HCT116 (cell line): ENCODE measurements around the gene CEND1. TPM values are rescaled to one million over a fixed set of nuclear protein-coding genes. Genes with fewer than 3 reads are reported as not detected.

Experiments used
- ATAC-seq: fragments of 200-7000 bp; cut with Tn5 transposase; 2 replicates; pipeline ENCODE4 v1.9.1; 2020; ENCODE audit warnings: mild to moderate bottlenecking, moderate library complexity
- BruUV-seq: library from RNA; stranded (reverse); fragments of 400-500 nt; replicated peaks from 2 replicates; lab custom pipeline; 2021; lab: Mats Ljungman, UMichigan
- CTCF ChIA-PET: fragments of 300-600 bp; sonication (Branson Sonifier 250); formaldehyde crosslinking; loops from one replicate; lab custom pipeline; 2021; ENCODE audit warnings: antibody characterized with exemption; lab: Charles Lee
- POLR2A ChIA-PET: fragments of 300-600, 350-600 bp; sonication (Branson Sonifier 250); formaldehyde crosslinking; loops from one replicate; lab custom pipeline; 2021; ENCODE audit warnings: antibody characterized with exemption; lab: Charles Lee
- RAD21 ChIA-PET, 2 experiments: fragments of 300-600 bp; sonication (Branson Sonifier 250); formaldehyde crosslinking; loops; one replicate each; lab custom pipeline; 2023; ENCODE audit warnings: low total read pairs in 2 of 2; ENCODE audit not compliant: uncharacterized antibody in 2 of 2, unreplicated experiment in 2 of 2, low non-redundant PET in 1 of 2; lab: Charles Lee
- DNase-seq: peaks from one replicate; pipeline ENCODE4 v3.0.0-alpha.2; 2010; ENCODE audit warnings: low read depth, low spot score
- H2AFZ ChIP-seq: fragments of 200-600 bp; shearing (Covaris generic), sonication (generic); 2 replicates; pipeline ENCODE4 v1.6.1; 2017; ENCODE audit warnings: low read depth, mixed run types, mixed read lengths, antibody characterized with exemption, low read length; ENCODE audit not compliant: poor library complexity, severe bottlenecking
- H3K27ac ChIP-seq: 2 replicates; pipeline ENCODE4 v1.5.1; 2012; ENCODE audit warnings: low read depth, low read length
- H3K27me3 ChIP-seq: fragments of 200-600 bp; sonication (generic); 2 replicates; pipeline ENCODE4 v1.6.1; 2016; ENCODE audit warnings: mixed run types, low read length, mixed read lengths; ENCODE audit not compliant: insufficient read depth
- H3K36me3 ChIP-seq, 2 experiments: fragments of 200-500 bp in 1 of 2; fragments of 200-600 bp in 1 of 2; sonication (Bioruptor generic) in 1 of 2; sonication (generic) in 1 of 2; 2 replicates each; pipeline versions ENCODE4 v1.5.1 to v1.6.1; 2014 to 2016; ENCODE audit warnings: low read length in 2 of 2, inconsistent platforms in 1 of 2, mixed read lengths in 1 of 2, mixed run types in 1 of 2; ENCODE audit not compliant: insufficient read depth in 2 of 2, control insufficient read depth in 1 of 2
- H3K4me1 ChIP-seq, 2 experiments: fragments of 200-600 bp in 1 of 2; sonication (generic) in 1 of 2; 2 replicates each; pipeline versions ENCODE4 v1.5.1 to v1.6.1; 2012 to 2017; ENCODE audit warnings: low read length in 2 of 2, inconsistent platforms in 1 of 2, mild to moderate bottlenecking in 1 of 2, mixed read lengths in 1 of 2, mixed run types in 1 of 2, moderate library complexity in 1 of 2; ENCODE audit not compliant: insufficient read depth in 2 of 2, control insufficient read depth in 1 of 2
- H3K4me2 ChIP-seq: fragments of 200-600 bp; sonication (generic); 2 replicates; pipeline ENCODE4 v1.6.1; 2017; ENCODE audit warnings: mixed run types, low read length, mixed read lengths
- H3K4me3 ChIP-seq, 2 experiments: fragments of 200-600 bp in 1 of 2; sonication (generic) in 1 of 2; replicated peaks in 1 of 2; 2 replicates each; pipeline ENCODE4 v1.5.1; 2011 to 2016; ENCODE audit warnings: low read length in 2 of 2, control low read depth in 1 of 2, low read depth in 1 of 2, mild to moderate bottlenecking in 1 of 2, mixed read lengths in 1 of 2, mixed run types in 1 of 2
- H3K79me2 ChIP-seq: fragments of 200-600 bp; sonication (generic); 2 replicates; pipeline ENCODE4 v1.6.1; 2017; ENCODE audit warnings: mild to moderate bottlenecking, mixed run types, low read length, moderate library complexity, mixed read lengths; ENCODE audit not compliant: insufficient read depth
- H3K9ac ChIP-seq: fragments of 200-600 bp; sonication (generic); 2 replicates; pipeline ENCODE4 v1.6.1; 2016; ENCODE audit warnings: low read length, mixed read lengths
- H3K9me2 ChIP-seq: fragments of 200-600 bp; sonication (generic), shearing (Covaris generic); 2 replicates; pipeline ENCODE4 v1.6.1; 2017; ENCODE audit warnings: mixed run types, mild to moderate bottlenecking, moderate library complexity; ENCODE audit not compliant: insufficient read depth
- H3K9me3 ChIP-seq, 2 experiments: fragments of 200-500 bp in 1 of 2; fragments of 200-600 bp in 1 of 2; sonication (Bioruptor generic) in 1 of 2; sonication (generic) in 1 of 2; 2 replicates each; pipeline ENCODE4 v1.6.1; 2014 to 2017; ENCODE audit warnings: low read length in 2 of 2, mixed read lengths in 2 of 2, inconsistent platforms in 1 of 2, low read depth in 1 of 2, mild to moderate bottlenecking in 1 of 2, mixed run types in 1 of 2, moderate library complexity in 1 of 2; ENCODE audit not compliant: control insufficient read depth in 1 of 2, insufficient read depth in 1 of 2
- H4K20me1 ChIP-seq: fragments of 200-600 bp; sonication (generic), shearing (Covaris generic); 2 replicates; pipeline ENCODE4 v1.6.1; 2017; ENCODE audit warnings: mixed run types, mild to moderate bottlenecking, moderate library complexity; ENCODE audit not compliant: insufficient read depth
- CBX3 ChIP-seq: IDR thresholded peaks from 2 replicates; pipeline ENCODE4 v1.6.1; 2012; ENCODE audit warnings: low read depth
- EGR1 ChIP-seq: IDR thresholded peaks from 2 replicates; pipeline ENCODE4 v1.6.1; 2012; ENCODE audit warnings: low read depth
- ELF1 ChIP-seq: IDR thresholded peaks from 2 replicates; pipeline ENCODE4 v1.6.1; 2012; ENCODE audit warnings: low read depth, borderline replicate concordance
- EZH2 ChIP-seq: fragments of 200-600 bp; sonication (generic); IDR thresholded peaks from 2 replicates; pipeline ENCODE4 v1.6.1; 2017; ENCODE audit warnings: antibody characterized with exemption, mixed run types
- EZH2phosphoT487 ChIP-seq: fragments of 200-600 bp; IDR thresholded peaks from 2 replicates; pipeline ENCODE4 v1.6.1; 2018; ENCODE audit warnings: antibody characterized with exemption, borderline replicate concordance
- FOSL1 ChIP-seq: IDR thresholded peaks from 2 replicates; pipeline ENCODE4 v1.6.1; 2012; ENCODE audit warnings: low read depth
- JUND ChIP-seq: IDR thresholded peaks from 2 replicates; pipeline ENCODE4 v1.6.1; 2012
- POLR2AphosphoS5 ChIP-seq: IDR thresholded peaks from 2 replicates; pipeline ENCODE4 v1.6.1; 2011; ENCODE audit warnings: mild to moderate bottlenecking, low read depth, low read length, moderate library complexity
- RAD21 ChIP-seq: IDR thresholded peaks from 2 replicates; pipeline ENCODE4 v1.6.1; 2012; ENCODE audit warnings: low read depth, mild to moderate bottlenecking
- SIN3A ChIP-seq: IDR thresholded peaks from 2 replicates; pipeline ENCODE4 v1.6.1; 2012; ENCODE audit warnings: low read depth
- SRF ChIP-seq: IDR thresholded peaks from 2 replicates; pipeline ENCODE4 v1.6.1; 2012; ENCODE audit warnings: low read depth
- TCF7L2 ChIP-seq: IDR thresholded peaks from 2 replicates; pipeline ENCODE4 v1.7.0; 2011; ENCODE audit warnings: borderline replicate concordance, inconsistent platforms; ENCODE audit not compliant: insufficient read depth, insufficient read length; ENCODE audit errors: extremely low read depth
- YY1 ChIP-seq: IDR thresholded peaks from 2 replicates; pipeline ENCODE4 v1.6.1; 2011; ENCODE audit warnings: low read length, low read depth, moderate library complexity, mild to moderate bottlenecking; ENCODE audit not compliant: insufficient replicate concordance; ENCODE audit errors: extremely low read depth
- ZFX ChIP-seq: fragments of 450-650 bp; IDR thresholded peaks from 2 replicates; pipeline ENCODE4 v1.6.1; 2017
- ZNF274 ChIP-seq: fragments of 200-500 bp; sonication (Bioruptor generic); IDR thresholded peaks from 2 replicates; pipeline ENCODE4 v1.6.1; 2014; ENCODE audit warnings: mild to moderate bottlenecking, low read depth, low read length, inconsistent platforms
- intact Hi-C: fragments of 100-400 bp; cut with micrococcal nuclease; formaldehyde crosslinking; loops from 2 replicates; pipeline ENCODE4 v1.10.0; 2022
- total RNA-seq: library from RNA; stranded (reverse); gene quantifications from one replicate; pipeline ENCODE4 v1.2.1, GENCODE V29; 2021; ENCODE audit not compliant: unreplicated experiment
- TF ChIP-seq, protein P1 (sequence below): IDR thresholded peaks from 2 replicates; pipeline ENCODE4 v1.6.1; 2012; ENCODE audit warnings: low read depth
- TF ChIP-seq, protein P2 (sequence below): IDR thresholded peaks from 2 replicates; pipeline ENCODE4 v1.6.1; 2012
- TF ChIP-seq, protein P3 (sequence below): IDR thresholded peaks from 2 replicates; pipeline ENCODE4 v1.6.1; 2011; ENCODE audit warnings: mild to moderate bottlenecking, low read length, moderate library complexity; ENCODE audit not compliant: insufficient replicate concordance; ENCODE audit errors: extremely low read depth
- TF ChIP-seq, protein P4 (sequence below), 3 experiments: fragments of 200-600 bp in 1 of 3; sonication (generic) in 1 of 3; IDR thresholded peaks in 2 of 3; conservative IDR thresholded peaks in 1 of 3; 2 replicates each; pipeline ENCODE4 v1.5.1; 2012 to 2017; ENCODE audit warnings: low read depth in 2 of 3, low read length in 2 of 3, antibody characterized with exemption in 1 of 3, borderline replicate concordance in 1 of 3, control low read depth in 1 of 3, mild to moderate bottlenecking in 1 of 3, mixed read lengths in 1 of 3, mixed run types in 1 of 3, moderate library complexity in 1 of 3; ENCODE audit not compliant: insufficient read depth in 1 of 3

CEND1 gene
- total RNA-seq, 1 experiment from 2014 or later = 0.27 TPM

DNA sequence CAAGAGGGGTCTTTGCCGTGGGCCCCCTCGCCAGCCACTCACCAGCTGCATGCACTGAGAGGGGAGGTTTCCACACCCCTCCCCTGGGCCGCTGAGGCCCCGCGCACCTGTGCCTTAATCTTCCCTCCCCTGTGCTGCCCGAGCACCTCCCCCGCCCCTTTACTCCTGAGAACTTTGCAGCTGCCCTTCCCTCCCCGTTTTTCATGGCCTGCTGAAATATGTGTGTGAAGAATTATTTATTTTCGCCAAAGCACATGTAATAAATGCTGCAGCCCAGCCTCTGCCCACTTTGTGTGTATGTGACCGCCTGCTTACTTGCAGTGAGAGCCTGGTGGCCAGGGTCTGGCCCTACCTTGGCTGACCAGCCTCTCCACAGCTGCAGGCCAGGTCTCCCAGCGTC, 35.1 kb upstream of the CEND1 start:
- H3K4me2 ChIP-seq = no peak overlapping the region
- DNase-seq = no peak
- no TSS peak for BruUV-seq
- H3K4me3 ChIP-seq = no peak overlapping the region
- H3K79me2 ChIP-seq = peaks cover 22% of the 10 kb centered on the region
- no peaks in the 10 kb centered on the region for H3K9me2 ChIP-seq
- no peak for TF ChIP-seq POLR2AphosphoS5
- no peak for TF ChIP-seq EGR1
- no peak for TF ChIP-seq EZH2phosphoT487
- no peak for TF ChIP-seq FOSL1
- no peak for TF ChIP-seq CBX3
- TF ChIP-seq RAD21 = no peak
- TF ChIP-seq JUND = no peak
- TF ChIP-seq, protein P1, sequence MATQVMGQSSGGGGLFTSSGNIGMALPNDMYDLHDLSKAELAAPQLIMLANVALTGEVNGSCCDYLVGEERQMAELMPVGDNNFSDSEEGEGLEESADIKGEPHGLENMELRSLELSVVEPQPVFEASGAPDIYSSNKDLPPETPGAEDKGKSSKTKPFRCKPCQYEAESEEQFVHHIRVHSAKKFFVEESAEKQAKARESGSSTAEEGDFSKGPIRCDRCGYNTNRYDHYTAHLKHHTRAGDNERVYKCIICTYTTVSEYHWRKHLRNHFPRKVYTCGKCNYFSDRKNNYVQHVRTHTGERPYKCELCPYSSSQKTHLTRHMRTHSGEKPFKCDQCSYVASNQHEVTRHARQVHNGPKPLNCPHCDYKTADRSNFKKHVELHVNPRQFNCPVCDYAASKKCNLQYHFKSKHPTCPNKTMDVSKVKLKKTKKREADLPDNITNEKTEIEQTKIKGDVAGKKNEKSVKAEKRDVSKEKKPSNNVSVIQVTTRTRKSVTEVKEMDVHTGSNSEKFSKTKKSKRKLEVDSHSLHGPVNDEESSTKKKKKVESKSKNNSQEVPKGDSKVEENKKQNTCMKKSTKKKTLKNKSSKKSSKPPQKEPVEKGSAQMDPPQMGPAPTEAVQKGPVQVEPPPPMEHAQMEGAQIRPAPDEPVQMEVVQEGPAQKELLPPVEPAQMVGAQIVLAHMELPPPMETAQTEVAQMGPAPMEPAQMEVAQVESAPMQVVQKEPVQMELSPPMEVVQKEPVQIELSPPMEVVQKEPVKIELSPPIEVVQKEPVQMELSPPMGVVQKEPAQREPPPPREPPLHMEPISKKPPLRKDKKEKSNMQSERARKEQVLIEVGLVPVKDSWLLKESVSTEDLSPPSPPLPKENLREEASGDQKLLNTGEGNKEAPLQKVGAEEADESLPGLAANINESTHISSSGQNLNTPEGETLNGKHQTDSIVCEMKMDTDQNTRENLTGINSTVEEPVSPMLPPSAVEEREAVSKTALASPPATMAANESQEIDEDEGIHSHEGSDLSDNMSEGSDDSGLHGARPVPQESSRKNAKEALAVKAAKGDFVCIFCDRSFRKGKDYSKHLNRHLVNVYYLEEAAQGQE = no peak
- TF ChIP-seq ZNF274 = no peak
- TF ChIP-seq, protein P2, sequence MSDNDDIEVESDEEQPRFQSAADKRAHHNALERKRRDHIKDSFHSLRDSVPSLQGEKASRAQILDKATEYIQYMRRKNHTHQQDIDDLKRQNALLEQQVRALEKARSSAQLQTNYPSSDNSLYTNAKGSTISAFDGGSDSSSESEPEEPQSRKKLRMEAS = no peak
- no peak for TF ChIP-seq SIN3A
- TF ChIP-seq, protein P3, sequence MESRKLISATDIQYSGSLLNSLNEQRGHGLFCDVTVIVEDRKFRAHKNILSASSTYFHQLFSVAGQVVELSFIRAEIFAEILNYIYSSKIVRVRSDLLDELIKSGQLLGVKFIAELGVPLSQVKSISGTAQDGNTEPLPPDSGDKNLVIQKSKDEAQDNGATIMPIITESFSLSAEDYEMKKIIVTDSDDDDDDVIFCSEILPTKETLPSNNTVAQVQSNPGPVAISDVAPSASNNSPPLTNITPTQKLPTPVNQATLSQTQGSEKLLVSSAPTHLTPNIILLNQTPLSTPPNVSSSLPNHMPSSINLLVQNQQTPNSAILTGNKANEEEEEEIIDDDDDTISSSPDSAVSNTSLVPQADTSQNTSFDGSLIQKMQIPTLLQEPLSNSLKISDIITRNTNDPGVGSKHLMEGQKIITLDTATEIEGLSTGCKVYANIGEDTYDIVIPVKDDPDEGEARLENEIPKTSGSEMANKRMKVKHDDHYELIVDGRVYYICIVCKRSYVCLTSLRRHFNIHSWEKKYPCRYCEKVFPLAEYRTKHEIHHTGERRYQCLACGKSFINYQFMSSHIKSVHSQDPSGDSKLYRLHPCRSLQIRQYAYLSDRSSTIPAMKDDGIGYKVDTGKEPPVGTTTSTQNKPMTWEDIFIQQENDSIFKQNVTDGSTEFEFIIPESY = no peak
- TF ChIP-seq, protein P4, sequence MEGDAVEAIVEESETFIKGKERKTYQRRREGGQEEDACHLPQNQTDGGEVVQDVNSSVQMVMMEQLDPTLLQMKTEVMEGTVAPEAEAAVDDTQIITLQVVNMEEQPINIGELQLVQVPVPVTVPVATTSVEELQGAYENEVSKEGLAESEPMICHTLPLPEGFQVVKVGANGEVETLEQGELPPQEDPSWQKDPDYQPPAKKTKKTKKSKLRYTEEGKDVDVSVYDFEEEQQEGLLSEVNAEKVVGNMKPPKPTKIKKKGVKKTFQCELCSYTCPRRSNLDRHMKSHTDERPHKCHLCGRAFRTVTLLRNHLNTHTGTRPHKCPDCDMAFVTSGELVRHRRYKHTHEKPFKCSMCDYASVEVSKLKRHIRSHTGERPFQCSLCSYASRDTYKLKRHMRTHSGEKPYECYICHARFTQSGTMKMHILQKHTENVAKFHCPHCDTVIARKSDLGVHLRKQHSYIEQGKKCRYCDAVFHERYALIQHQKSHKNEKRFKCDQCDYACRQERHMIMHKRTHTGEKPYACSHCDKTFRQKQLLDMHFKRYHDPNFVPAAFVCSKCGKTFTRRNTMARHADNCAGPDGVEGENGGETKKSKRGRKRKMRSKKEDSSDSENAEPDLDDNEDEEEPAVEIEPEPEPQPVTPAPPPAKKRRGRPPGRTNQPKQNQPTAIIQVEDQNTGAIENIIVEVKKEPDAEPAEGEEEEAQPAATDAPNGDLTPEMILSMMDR (IDR thresholded peaks at IDR 0.05 in 2 of 3, conservative IDR thresholded peaks at IDR 0.05 in 1 of 3; ENCODE audit: borderline replicate concordance in 1 of 3, insufficient read depth in 1 of 3, low read depth in 2 of 3, low read length in 2 of 3) = no peak
- TF ChIP-seq EZH2 = no peak
- TF ChIP-seq YY1 = no peak
- no peak for TF ChIP-seq ELF1
- no peak for TF ChIP-seq ZFX
- TF ChIP-seq SRF = no peak
- TF ChIP-seq TCF7L2 = no peak
- no peaks in the 10 kb centered on the region for H3K9me3 ChIP-seq
- ChIA-PET RAD21 (no interaction called here), CTCF (no interaction called here), POLR2A (no interaction called here)
- no peak overlapping the region for H3K9ac ChIP-seq
- H2AFZ ChIP-seq = no peak overlapping the region
- H4K20me1 ChIP-seq = no peaks in the 10 kb centered on the region
- H3K27ac ChIP-seq = peak overlapping the region; percentile 32; the same call in 1 of the 2 replicates
- intact Hi-C loops = no loop called here
- ATAC-seq = no peak
- H3K27me3 ChIP-seq = no peaks in the 10 kb centered on the region
- no peaks in the 10 kb centered on the region for H3K36me3 ChIP-seq
- peaks cover 34 to 52% of the 10 kb centered on the region in 2 experiments for H3K4me1 ChIP-seq
